ENCODE measurements around the gene ANTXR1.

DNA sequence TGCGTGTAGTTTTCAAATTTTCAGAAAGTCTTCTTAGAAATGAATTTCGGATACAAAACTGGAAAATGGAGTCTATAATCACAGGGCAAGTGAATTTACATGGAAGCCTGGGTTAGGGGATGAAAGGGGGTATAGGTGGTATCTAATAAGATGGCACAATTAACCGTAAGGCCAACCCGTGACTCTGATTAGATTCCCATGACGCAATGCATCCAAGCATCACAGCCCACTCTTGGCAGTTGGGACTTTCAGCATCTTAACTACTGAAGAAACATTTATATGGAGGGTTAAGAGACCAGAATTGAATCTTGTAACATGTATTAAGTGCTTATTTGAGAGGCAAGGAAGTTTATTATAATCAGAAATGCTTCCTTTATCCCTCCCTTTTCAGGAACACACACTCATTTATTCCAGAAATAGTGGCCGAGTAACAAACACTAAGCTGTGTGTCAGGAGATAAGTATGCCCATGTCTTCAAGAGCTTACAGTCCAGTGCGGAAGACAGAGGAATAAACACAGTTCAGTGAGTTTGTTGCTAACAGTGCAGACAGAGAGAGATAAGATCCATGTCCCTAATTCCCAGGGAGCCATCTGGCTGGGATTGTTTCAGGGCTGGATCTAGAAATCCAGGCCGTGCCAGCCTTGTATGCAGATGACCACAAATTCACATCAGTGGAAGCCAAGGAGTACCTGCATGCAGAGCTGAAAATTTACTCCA is 151.2 kb downstream of the ANTXR1 start:
- no peak for TF ChIP-seq EZH2 (IDR thresholded peaks at IDR 0.05; ENCODE audit: low read depth)
- TF ChIP-seq, protein P1, sequence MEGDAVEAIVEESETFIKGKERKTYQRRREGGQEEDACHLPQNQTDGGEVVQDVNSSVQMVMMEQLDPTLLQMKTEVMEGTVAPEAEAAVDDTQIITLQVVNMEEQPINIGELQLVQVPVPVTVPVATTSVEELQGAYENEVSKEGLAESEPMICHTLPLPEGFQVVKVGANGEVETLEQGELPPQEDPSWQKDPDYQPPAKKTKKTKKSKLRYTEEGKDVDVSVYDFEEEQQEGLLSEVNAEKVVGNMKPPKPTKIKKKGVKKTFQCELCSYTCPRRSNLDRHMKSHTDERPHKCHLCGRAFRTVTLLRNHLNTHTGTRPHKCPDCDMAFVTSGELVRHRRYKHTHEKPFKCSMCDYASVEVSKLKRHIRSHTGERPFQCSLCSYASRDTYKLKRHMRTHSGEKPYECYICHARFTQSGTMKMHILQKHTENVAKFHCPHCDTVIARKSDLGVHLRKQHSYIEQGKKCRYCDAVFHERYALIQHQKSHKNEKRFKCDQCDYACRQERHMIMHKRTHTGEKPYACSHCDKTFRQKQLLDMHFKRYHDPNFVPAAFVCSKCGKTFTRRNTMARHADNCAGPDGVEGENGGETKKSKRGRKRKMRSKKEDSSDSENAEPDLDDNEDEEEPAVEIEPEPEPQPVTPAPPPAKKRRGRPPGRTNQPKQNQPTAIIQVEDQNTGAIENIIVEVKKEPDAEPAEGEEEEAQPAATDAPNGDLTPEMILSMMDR (conservative IDR thresholded peaks at IDR 0.05) = no peak
